Effector memory CD8-positive, alpha-beta T cell (primary cell): Measurements from ENCODE around the gene FRAS1.
A peak's percentile ranks its signal among the peaks of the same experiment; 100 is the strongest.
"Not testable (repeated sequence)": the region's sequence is repeated elsewhere in the genome, so short reads cannot be mapped to it uniquely, and the experiment has no call there.

Experiments used
- ATAC-seq: fragments of 150-1000 bp; cut with Tn5 transposase; replicated peaks from 2 replicates; pipeline ENCODE4 v1.10.0; 2021; ENCODE audit warnings: mild to moderate bottlenecking, moderate library complexity
- DNase-seq, 3 experiments: peaks; one replicate each; pipeline ENCODE4 v3.0.0; 2021
- H3K27ac Mint-ChIP-seq, 2 donors: one replicate each; pipeline ENCODE4 v1.8.0; 2022; ENCODE audit warnings: mild to moderate bottlenecking in 2 of 2, mixed read lengths in 2 of 2, moderate library complexity in 2 of 2
- H3K27me3 Mint-ChIP-seq, 2 donors: one replicate each; pipeline ENCODE4 v1.8.0; 2022; ENCODE audit warnings: mixed read lengths in 2 of 2
- H3K36me3 Mint-ChIP-seq: one replicate; pipeline ENCODE4 v1.8.0; 2022; ENCODE audit warnings: mild to moderate bottlenecking, moderate library complexity, mixed read lengths; ENCODE audit not compliant: insufficient read depth
- H3K4me1 Mint-ChIP-seq, 2 donors: one replicate each; pipeline ENCODE4 v1.8.0; 2022; ENCODE audit warnings: low read depth in 2 of 2, mixed read lengths in 2 of 2
- H3K4me3 Mint-ChIP-seq, 2 donors: one replicate each; pipeline ENCODE4 v1.8.0; 2022; ENCODE audit warnings: mild to moderate bottlenecking in 2 of 2, mixed read lengths in 2 of 2, moderate library complexity in 2 of 2
- H3K9me3 Mint-ChIP-seq, 2 donors: one replicate each; pipeline ENCODE4 v1.8.0; 2022; ENCODE audit warnings: mixed read lengths in 2 of 2

The FRAS1 gene

DNA sequence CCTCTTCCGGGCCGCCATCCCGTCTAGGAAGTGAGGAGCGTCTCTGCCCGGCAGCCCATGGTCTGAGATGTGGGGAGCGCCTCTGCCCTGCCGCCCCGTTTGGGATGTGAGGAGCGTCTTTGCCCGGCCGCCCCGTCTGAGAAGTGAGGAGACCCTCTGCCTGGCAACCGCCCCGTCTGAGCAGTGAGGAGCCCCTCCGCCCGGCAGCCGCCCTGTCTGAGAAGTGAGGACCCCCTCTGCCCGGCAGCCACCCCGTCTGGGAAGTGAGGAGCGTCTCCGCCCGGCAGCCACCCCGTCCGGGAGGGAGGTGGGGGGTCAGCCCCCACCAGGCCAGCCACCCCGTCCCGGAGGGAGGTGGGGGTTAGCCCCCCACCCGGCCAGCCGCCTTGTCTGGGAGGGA lies 490.8 kb downstream of the FRAS1 start:
- not testable (repeated sequence) for ATAC-seq, DNase-seq, H3K27ac Mint-ChIP-seq, H3K4me3 Mint-ChIP-seq, H3K4me1 Mint-ChIP-seq, H3K36me3 Mint-ChIP-seq, H3K9me3 Mint-ChIP-seq
- H3K27me3 Mint-ChIP-seq, result peaks cover 29 to 33% of the 10 kb centered on the region in 2 donors

DNA sequence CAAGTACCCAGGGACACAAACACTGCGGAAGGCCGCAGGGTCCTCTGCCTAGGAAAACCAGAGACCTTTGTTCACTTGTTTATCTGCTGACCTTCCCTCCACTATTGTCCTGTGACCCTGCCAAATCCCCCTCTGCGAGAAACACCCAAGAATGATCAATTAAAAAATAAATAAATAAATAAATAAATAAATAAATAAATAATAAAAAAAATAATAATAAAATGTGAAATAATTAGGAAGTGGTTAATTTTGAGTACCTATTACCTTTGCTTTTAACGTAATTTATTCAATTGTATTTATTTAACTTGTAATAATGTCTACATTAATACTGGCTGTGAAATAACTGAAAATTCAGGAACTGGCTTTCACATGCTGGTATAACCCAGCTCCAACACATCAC lies 491.8 kb downstream of the FRAS1 start:
- not testable (repeated sequence) for H3K36me3 Mint-ChIP-seq, ATAC-seq, H3K9me3 Mint-ChIP-seq, H3K4me3 Mint-ChIP-seq, DNase-seq, H3K27ac Mint-ChIP-seq, H3K4me1 Mint-ChIP-seq
- H3K27me3 Mint-ChIP-seq, result peaks cover 31 to 35% of the 10 kb centered on the region in 2 donors

DNA sequence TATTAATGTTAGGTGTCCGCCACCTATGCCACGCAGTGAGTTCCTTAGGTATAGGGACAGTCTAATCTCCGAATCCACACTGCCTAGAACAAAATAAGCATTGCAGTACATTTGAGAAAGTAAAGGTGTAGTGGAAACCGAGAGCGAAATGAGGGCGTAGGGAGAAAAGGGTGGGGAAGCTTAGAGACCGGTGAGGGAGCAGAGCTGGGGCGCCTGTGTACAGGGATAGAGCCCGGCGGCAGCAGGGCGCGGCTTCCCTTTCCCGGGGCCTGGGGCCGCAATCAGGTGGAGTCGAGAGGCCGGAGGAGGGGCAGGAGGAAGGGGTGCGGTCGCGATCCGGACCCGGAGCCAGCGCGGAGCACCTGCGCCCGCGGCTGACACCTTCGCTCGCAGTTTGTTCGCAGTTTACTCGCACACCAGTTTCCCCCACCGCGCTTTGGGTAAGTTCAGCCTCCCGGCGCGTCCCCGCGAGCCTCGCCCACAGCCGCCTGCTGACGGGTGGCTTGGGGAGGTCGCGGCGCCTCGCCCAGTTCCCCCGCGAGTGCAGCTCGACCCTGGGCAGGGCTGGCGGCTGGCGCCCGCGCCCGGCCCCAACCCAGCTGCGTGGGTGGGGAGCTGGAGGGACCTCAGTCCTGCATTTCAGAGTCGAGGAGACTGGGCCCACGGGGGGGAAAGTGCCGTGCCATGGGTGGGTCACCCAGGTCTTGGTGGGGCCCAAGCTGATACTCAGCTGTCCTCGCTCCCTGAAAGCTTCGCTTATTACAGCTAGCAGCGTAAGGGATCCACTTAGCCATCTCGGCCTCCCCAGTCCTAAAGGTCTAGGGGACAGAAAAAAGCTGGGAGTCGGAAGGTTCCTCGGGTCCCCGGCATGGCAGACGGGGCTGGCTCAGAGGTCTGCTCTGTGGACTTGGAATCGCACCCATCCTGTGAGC lies 494.6 kb downstream of the FRAS1 start, which contains the start of gene ANXA3:
TSS of gene ANXA3 (plus strand) at position 351 of the 932 bp plus-strand sequence. CDS start 2,704 bp downstream, outside the sequence.
- DNase-seq, result no peak
- H3K36me3 Mint-ChIP-seq, result no peaks in the 10 kb centered on the region
- peak within 1 kb of the TSS; percentile 38 to 75 for H3K4me3 Mint-ChIP-seq
- peaks cover 4% of the 10 kb centered on the region in 2 donors for H3K4me1 Mint-ChIP-seq
- H3K9me3 Mint-ChIP-seq, result no peaks in the 10 kb centered on the region
- no peak within 1 kb of the TSS for H3K27ac Mint-ChIP-seq
- no peak for ATAC-seq
- peaks cover 35 to 43% of the 10 kb centered on the region in 2 donors for H3K27me3 Mint-ChIP-seq

DNA sequence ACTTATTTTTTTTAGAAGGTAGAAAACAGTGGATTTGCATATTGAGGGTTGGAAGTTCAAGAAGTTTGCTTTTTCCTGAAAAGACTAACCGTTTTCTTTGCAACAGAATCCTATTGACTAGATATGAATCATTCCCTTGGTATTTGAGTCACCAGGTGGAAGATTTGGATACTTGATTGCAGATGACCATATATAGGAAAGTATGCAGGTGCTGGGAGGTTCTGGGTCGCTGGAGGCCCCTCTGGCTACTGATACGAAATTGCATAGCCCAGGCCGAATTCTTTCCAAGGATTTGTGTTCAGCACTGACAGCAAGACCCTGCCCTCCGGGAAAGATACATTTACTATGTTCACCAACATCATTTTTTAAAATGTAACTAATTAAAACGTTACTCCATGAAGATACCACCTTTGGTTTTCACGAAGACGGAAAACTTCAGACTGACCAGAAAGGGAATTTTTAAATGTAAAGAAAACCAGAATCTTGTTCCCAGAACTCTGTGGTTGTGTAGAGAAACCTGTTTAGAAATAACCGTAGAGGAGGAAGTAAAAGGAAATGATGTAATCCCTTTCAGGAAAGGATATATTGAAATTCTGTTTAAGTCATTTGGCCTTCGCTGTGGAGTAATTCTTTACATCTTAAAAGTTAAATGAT lies 495.4 kb downstream of the FRAS1 start:
- no peak for ATAC-seq
- H3K27ac Mint-ChIP-seq, result no peak overlapping the region
- no peak for DNase-seq
- H3K4me3 Mint-ChIP-seq, result no peak overlapping the region
- H3K9me3 Mint-ChIP-seq, result no peaks in the 10 kb centered on the region
- peaks cover 41 to 43% of the 10 kb centered on the region in 2 donors for H3K27me3 Mint-ChIP-seq
- no peaks in the 10 kb centered on the region for H3K36me3 Mint-ChIP-seq
- peaks cover 4% of the 10 kb centered on the region in 2 donors for H3K4me1 Mint-ChIP-seq

GRCh38 chr4:78553043-78553396 lies 495.9 kb downstream of the FRAS1 start:
- Mint-ChIP-seq H3K36me3 (no peaks in the 10 kb centered on the region), H3K27me3 (peaks cover 41 to 43% of the 10 kb centered on the region in 2 donors), H3K9me3 (no peaks in the 10 kb centered on the region), H3K4me3 (no peak overlapping the region), H3K27ac (no peak overlapping the region), H3K4me1 (peaks cover 4% of the 10 kb centered on the region in 2 donors)
- no peak for DNase-seq
- ATAC-seq, result no peak

- ATAC-seq, result no peak
- no peaks in the 10 kb centered on the region for H3K36me3 Mint-ChIP-seq
- no peak overlapping the region for H3K27ac Mint-ChIP-seq
- peaks cover 4% of the 10 kb centered on the region in 2 donors for H3K4me1 Mint-ChIP-seq
- DNase-seq, result no peak
- H3K27me3 Mint-ChIP-seq, result peaks cover 41 to 43% of the 10 kb centered on the region in 2 donors
- H3K4me3 Mint-ChIP-seq, result no peak overlapping the region
- no peaks in the 10 kb centered on the region for H3K9me3 Mint-ChIP-seq
Measured at GRCh38 chr4:78553529-78554060, 496.5 kb downstream of the FRAS1 start.

- DNase-seq, result no peak
- Mint-ChIP-seq H3K36me3 (no peaks in the 10 kb centered on the region), H3K27me3 (peaks cover 23 to 25% of the 10 kb centered on the region in 2 donors)
Measured at GRCh38 chr4:78556665-78557064, 499.5 kb downstream of the FRAS1 start.

DNA sequence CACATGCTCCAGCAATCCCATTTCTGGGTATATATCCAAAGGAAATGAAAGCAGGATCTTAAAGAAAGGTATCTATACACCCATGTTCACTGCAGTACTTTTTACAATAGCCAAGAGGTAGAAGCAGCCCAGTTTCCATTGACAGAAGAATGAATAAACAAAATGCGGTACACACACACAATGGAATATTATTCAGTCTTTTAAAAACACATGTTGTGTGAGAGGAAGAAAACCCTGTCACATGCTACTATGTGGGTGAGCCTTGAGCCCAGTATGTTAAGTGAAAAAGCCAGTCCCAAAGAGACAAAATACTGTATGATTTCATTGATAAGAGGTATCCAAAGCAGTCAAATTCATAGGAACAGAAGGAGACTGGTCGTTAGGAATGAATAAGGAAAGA lies 500.7 kb downstream of the FRAS1 start:
- no peak overlapping the region for H3K27ac Mint-ChIP-seq
- DNase-seq (no peak), ATAC-seq (no peak)
- H3K27me3 Mint-ChIP-seq, result peaks cover 21 to 37% of the 10 kb centered on the region in 2 donors
- no peaks in the 10 kb centered on the region for H3K9me3 Mint-ChIP-seq
- H3K36me3 Mint-ChIP-seq, result no peaks in the 10 kb centered on the region
- H3K4me3 Mint-ChIP-seq, result no peak overlapping the region
- H3K4me1 Mint-ChIP-seq, result no peaks in the 10 kb centered on the region

More at GRCh38 chr4:78556665-78557064, 499.5 kb downstream of the FRAS1 start:
- Mint-ChIP-seq H3K27ac (no peak overlapping the region), H3K9me3 (no peaks in the 10 kb centered on the region), H3K4me3 (no peak overlapping the region), H3K4me1 (no peaks in the 10 kb centered on the region)
- no peak for ATAC-seq

DNA sequence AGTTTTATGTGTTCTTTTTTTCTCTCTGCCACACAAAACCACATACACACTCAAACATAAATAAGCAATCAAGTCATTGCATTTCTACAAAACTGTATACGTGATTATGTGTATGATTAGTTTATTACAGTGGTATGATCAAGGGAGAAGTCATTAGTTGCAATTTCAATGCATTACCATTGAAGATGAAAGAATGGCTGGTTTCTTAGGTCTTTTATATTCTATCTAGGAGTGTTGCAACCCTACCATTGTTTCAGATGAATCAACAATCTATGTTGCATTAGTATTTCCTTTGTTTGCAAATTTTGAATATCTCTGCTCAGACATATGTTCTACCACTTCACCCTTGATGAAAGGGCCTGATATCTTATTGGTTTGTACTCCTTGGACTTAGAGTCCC lies 501.3 kb downstream of the FRAS1 start:
- Mint-ChIP-seq H3K4me3 (no peak overlapping the region), H3K9me3 (no peaks in the 10 kb centered on the region), H3K4me1 (no peaks in the 10 kb centered on the region), H3K27me3 (peaks cover 24 to 38% of the 10 kb centered on the region in 2 donors), H3K36me3 (no peaks in the 10 kb centered on the region), H3K27ac (no peak overlapping the region)
- ATAC-seq (no peak), DNase-seq (no peak)

GRCh38 chr4:78560296-78560963 lies 503.3 kb downstream of the FRAS1 start:
- peaks cover 22 to 32% of the 10 kb centered on the region in 2 donors for H3K27me3 Mint-ChIP-seq
- DNase-seq (no peak), ATAC-seq (no peak)
- H3K4me3 Mint-ChIP-seq, result no peak overlapping the region
- no peaks in the 10 kb centered on the region for H3K4me1 Mint-ChIP-seq
- no peaks in the 10 kb centered on the region for H3K36me3 Mint-ChIP-seq
- H3K9me3 Mint-ChIP-seq, result no peaks in the 10 kb centered on the region
- no peak overlapping the region for H3K27ac Mint-ChIP-seq

DNA sequence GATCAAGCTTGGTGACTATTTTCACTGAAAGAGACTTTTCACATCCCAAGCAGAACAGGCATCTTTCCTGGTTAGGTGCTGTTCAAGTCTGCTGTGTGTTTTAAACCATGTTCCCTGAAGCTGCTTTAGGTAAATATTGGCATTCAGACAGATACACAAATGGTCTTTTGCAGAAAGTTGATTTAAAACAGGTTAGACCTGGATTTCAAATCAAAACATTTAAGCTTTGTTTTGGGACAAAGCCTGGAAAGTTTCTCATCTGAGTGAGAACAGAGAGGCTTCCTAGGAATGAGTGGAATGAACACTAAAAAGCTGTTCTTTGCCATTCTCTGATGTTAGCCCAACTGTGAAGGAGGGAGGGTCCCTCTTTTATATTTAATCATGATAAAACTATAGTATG lies 504.6 kb downstream of the FRAS1 start:
- Mint-ChIP-seq H3K27ac (no peak overlapping the region), H3K4me1 (no peaks in the 10 kb centered on the region), H3K27me3 (peaks cover 24 to 39% of the 10 kb centered on the region in 2 donors), H3K9me3 (no peaks in the 10 kb centered on the region), H3K36me3 (no peaks in the 10 kb centered on the region), H3K4me3 (no peak overlapping the region)
- DNase-seq (no peak), ATAC-seq (no peak)

- Mint-ChIP-seq H3K27me3 (peaks cover 24 to 41% of the 10 kb centered on the region in 2 donors), H3K36me3 (no peaks in the 10 kb centered on the region)
Measured at GRCh38 chr4:78562687-78563086, 505.6 kb downstream of the FRAS1 start.

GRCh38 chr4:78565971-78566372 lies 508.8 kb downstream of the FRAS1 start:
- no peaks in the 10 kb centered on the region for H3K36me3 Mint-ChIP-seq
- peaks cover 24 to 58% of the 10 kb centered on the region in 2 donors for H3K27me3 Mint-ChIP-seq
- no peak overlapping the region for H3K27ac Mint-ChIP-seq
- no peak for ATAC-seq
- no peaks in the 10 kb centered on the region for H3K9me3 Mint-ChIP-seq
- DNase-seq, result no peak
- H3K4me1 Mint-ChIP-seq, result no peaks in the 10 kb centered on the region
- H3K4me3 Mint-ChIP-seq, result no peak overlapping the region

More at GRCh38 chr4:78562687-78563086, 505.6 kb downstream of the FRAS1 start:
- no peak for ATAC-seq
- Mint-ChIP-seq H3K27ac (no peak overlapping the region), H3K4me3 (no peak overlapping the region), H3K9me3 (no peaks in the 10 kb centered on the region), H3K4me1 (no peaks in the 10 kb centered on the region)
- no peak for DNase-seq
